Activated naive CD8-positive, alpha-beta T cell treated with anti-CD3 and anti-CD28 coated beads, Interleukin-2, amount 50 U/mL, for 24 hours (primary cell): ENCODE measurements around the gene MGAT4A.
"Not testable (repeated sequence)": the region's sequence is repeated elsewhere in the genome, so short reads cannot be mapped to it uniquely, and the experiment has no call there.

Experiments
- ATAC-seq: fragments of 150-1000 bp; cut with Tn5 transposase; one replicate; pipeline ENCODE4 v1.10.0; 2021
- DNase-seq: peaks from one replicate; pipeline ENCODE4 v3.0.0; 2021
- H3K27ac Mint-ChIP-seq: one replicate; pipeline ENCODE4 v1.8.0; 2021; ENCODE audit warnings: mild to moderate bottlenecking, mixed read lengths
- H3K27me3 Mint-ChIP-seq: one replicate; pipeline ENCODE4 v1.8.0; 2021; ENCODE audit warnings: mixed read lengths
- H3K36me3 Mint-ChIP-seq: one replicate; pipeline ENCODE4 v1.8.0; 2021; ENCODE audit warnings: low read depth, mixed read lengths
- H3K4me1 Mint-ChIP-seq: one replicate; pipeline ENCODE4 v1.8.0; 2021; ENCODE audit warnings: mixed read lengths
- H3K4me3 Mint-ChIP-seq: one replicate; pipeline ENCODE4 v1.8.0; 2021; ENCODE audit warnings: mild to moderate bottlenecking, moderate library complexity, mixed read lengths
- H3K9me3 Mint-ChIP-seq: one replicate; pipeline ENCODE4 v1.8.0; 2021; ENCODE audit warnings: mixed read lengths

MGAT4A gene

GRCh38 chr2:98729652-98730051, 1.3 kb downstream of the MGAT4A start:
- H3K27ac Mint-ChIP-seq, result peak overlapping the region; percentile 77
- H3K4me1 Mint-ChIP-seq, result peaks cover 72% of the 10 kb centered on the region
- H3K9me3 Mint-ChIP-seq, result no peaks in the 10 kb centered on the region
- DNase-seq (no peak), ATAC-seq (no peak)
- peaks cover 2% of the 10 kb centered on the region for H3K36me3 Mint-ChIP-seq
- H3K4me3 Mint-ChIP-seq, result peak overlapping the region; percentile 88
- no peaks in the 10 kb centered on the region for H3K27me3 Mint-ChIP-seq

GRCh38 chr2:98728088-98728718, 2.7 kb downstream of the MGAT4A start:
- peak overlapping the region; percentile 77 for H3K27ac Mint-ChIP-seq
- H3K36me3 Mint-ChIP-seq, H3K27me3 Mint-ChIP-seq, ATAC-seq, DNase-seq, H3K9me3 Mint-ChIP-seq: not testable (repeated sequence)
- H3K4me3 Mint-ChIP-seq, result peak overlapping the region; percentile 88
- H3K4me1 Mint-ChIP-seq, result peaks cover 69% of the 10 kb centered on the region

GRCh38 chr2:98727369-98728087, 3.4 kb downstream of the MGAT4A start:
- ATAC-seq, result no peak
- peaks cover 12% of the 10 kb centered on the region for H3K36me3 Mint-ChIP-seq
- H3K4me1 Mint-ChIP-seq, result peaks cover 69% of the 10 kb centered on the region
- H3K27me3 Mint-ChIP-seq, result no peaks in the 10 kb centered on the region
- H3K9me3 Mint-ChIP-seq, result no peaks in the 10 kb centered on the region
- no peak for DNase-seq
- H3K27ac Mint-ChIP-seq, result peak overlapping the region; percentile 77
- peak overlapping the region; percentile 88 for H3K4me3 Mint-ChIP-seq

- DNase-seq (no peak), ATAC-seq (no peak)
- H3K27ac Mint-ChIP-seq, result peak overlapping the region; percentile 77
- peak overlapping the region; percentile 88 for H3K4me3 Mint-ChIP-seq
- no peaks in the 10 kb centered on the region for H3K9me3 Mint-ChIP-seq
- H3K4me1 Mint-ChIP-seq, result peaks cover 71% of the 10 kb centered on the region
- H3K36me3 Mint-ChIP-seq, result peaks cover 17% of the 10 kb centered on the region
- no peaks in the 10 kb centered on the region for H3K27me3 Mint-ChIP-seq
These were observed 4.1 kb downstream of the MGAT4A start for GRCh38 chr2:98726735-98727368.

- ATAC-seq (no peak), DNase-seq (no peak)
- Mint-ChIP-seq H3K36me3 (peaks cover 20% of the 10 kb centered on the region), H3K4me3 (peak overlapping the region; percentile 88), H3K27me3 (no peaks in the 10 kb centered on the region), H3K9me3 (no peaks in the 10 kb centered on the region), H3K4me1 (peaks cover 67% of the 10 kb centered on the region), H3K27ac (peak overlapping the region; percentile 77)
These were observed 4.7 kb downstream of the MGAT4A start for GRCh38 chr2:98726205-98726604.

GRCh38 chr2:98720286-98720685, 10.6 kb downstream of the MGAT4A start:
- H3K27ac Mint-ChIP-seq, result no peak overlapping the region
- ATAC-seq (no peak), DNase-seq (no peak)
- no peak overlapping the region for H3K4me3 Mint-ChIP-seq
- no peaks in the 10 kb centered on the region for H3K27me3 Mint-ChIP-seq
- H3K4me1 Mint-ChIP-seq, result peaks cover 75% of the 10 kb centered on the region
- H3K9me3 Mint-ChIP-seq, result peaks cover 7% of the 10 kb centered on the region
- H3K36me3 Mint-ChIP-seq, result peaks cover 40% of the 10 kb centered on the region

GRCh38 chr2:98717621-98718020, 13.3 kb downstream of the MGAT4A start:
- ATAC-seq (no peak), DNase-seq (no peak)
- Mint-ChIP-seq H3K27me3 (no peaks in the 10 kb centered on the region), H3K9me3 (peaks cover 7% of the 10 kb centered on the region), H3K36me3 (peaks cover 31% of the 10 kb centered on the region), H3K4me3 (no peak overlapping the region), H3K27ac (peak overlapping the region; percentile 46), H3K4me1 (peaks cover 76% of the 10 kb centered on the region)

- peaks cover 77% of the 10 kb centered on the region for H3K4me1 Mint-ChIP-seq
- peak overlapping the region; percentile 47 for H3K4me3 Mint-ChIP-seq
- peaks cover 25% of the 10 kb centered on the region for H3K36me3 Mint-ChIP-seq
- ATAC-seq (peak; percentile 80), DNase-seq (no peak)
- H3K9me3 Mint-ChIP-seq, result peaks cover 7% of the 10 kb centered on the region
- H3K27ac Mint-ChIP-seq, result peak overlapping the region; percentile 46
- H3K27me3 Mint-ChIP-seq, result no peaks in the 10 kb centered on the region
These were observed 14.1 kb downstream of the MGAT4A start for GRCh38 chr2:98716786-98717185.

GRCh38 chr2:98715812-98716451, 15.0 kb downstream of the MGAT4A start:
- DNase-seq (no peak), ATAC-seq (peak; percentile 48)
- H3K36me3 Mint-ChIP-seq, result peaks cover 21% of the 10 kb centered on the region
- H3K4me1 Mint-ChIP-seq, result peaks cover 86% of the 10 kb centered on the region
- peak overlapping the region; percentile 46 for H3K27ac Mint-ChIP-seq
- H3K27me3 Mint-ChIP-seq, result no peaks in the 10 kb centered on the region
- no peak overlapping the region for H3K4me3 Mint-ChIP-seq
- H3K9me3 Mint-ChIP-seq, result peaks cover 6% of the 10 kb centered on the region

- Mint-ChIP-seq H3K27ac (peak overlapping the region; percentile 6), H3K9me3 (no peaks in the 10 kb centered on the region), H3K27me3 (no peaks in the 10 kb centered on the region), H3K36me3 (peaks cover 2% of the 10 kb centered on the region), H3K4me3 (no peak overlapping the region), H3K4me1 (peaks cover 97% of the 10 kb centered on the region)
- no peak for DNase-seq
- ATAC-seq, result no peak
These were observed 17.5 kb downstream of the MGAT4A start for GRCh38 chr2:98713332-98714015.

GRCh38 chr2:98712145-98712544, 18.8 kb downstream of the MGAT4A start:
- peak; percentile 86 for ATAC-seq
- Mint-ChIP-seq H3K4me3 (peak overlapping the region; percentile 37), H3K4me1 (peaks cover 94% of the 10 kb centered on the region), H3K27ac (peak overlapping the region; percentile 57), H3K36me3 (no peaks in the 10 kb centered on the region), H3K27me3 (no peaks in the 10 kb centered on the region), H3K9me3 (no peaks in the 10 kb centered on the region)
- no peak for DNase-seq

GRCh38 chr2:98711506-98711905, 19.4 kb downstream of the MGAT4A start:
- no peak for DNase-seq
- H3K4me1 Mint-ChIP-seq, result peaks cover 92% of the 10 kb centered on the region
- no peaks in the 10 kb centered on the region for H3K36me3 Mint-ChIP-seq
- no peaks in the 10 kb centered on the region for H3K27me3 Mint-ChIP-seq
- H3K9me3 Mint-ChIP-seq, result no peaks in the 10 kb centered on the region
- ATAC-seq, result peak; percentile 34
- H3K27ac Mint-ChIP-seq, result peak overlapping the region; percentile 57
- H3K4me3 Mint-ChIP-seq, result peak overlapping the region; percentile 37

GRCh38 chr2:98710734-98711133, 20.2 kb downstream of the MGAT4A start:
- Mint-ChIP-seq H3K9me3 (no peaks in the 10 kb centered on the region), H3K4me1 (peaks cover 88% of the 10 kb centered on the region), H3K36me3 (no peaks in the 10 kb centered on the region), H3K27me3 (no peaks in the 10 kb centered on the region), H3K4me3 (peak overlapping the region; percentile 64), H3K27ac (peak overlapping the region; percentile 57)
- ATAC-seq (no peak), DNase-seq (no peak)

GRCh38 chr2:98709535-98709934, 21.4 kb downstream of the MGAT4A start:
- no peak for DNase-seq
- Mint-ChIP-seq H3K27ac (peak overlapping the region; percentile 40), H3K9me3 (no peaks in the 10 kb centered on the region), H3K4me1 (peaks cover 86% of the 10 kb centered on the region), H3K27me3 (no peaks in the 10 kb centered on the region), H3K36me3 (no peaks in the 10 kb centered on the region), H3K4me3 (peak overlapping the region; percentile 59)
- no peak for ATAC-seq
